Measurements from ENCODE around the gene SLC37A4. TPM values are rescaled to one million over a fixed set of nuclear protein-coding genes. Genes with fewer than 3 reads are reported as not detected.
A peak's percentile ranks its signal among the peaks of the same experiment; 100 is the strongest.
"Not testable (repeated sequence)": the region's sequence is repeated elsewhere in the genome, so short reads cannot be mapped to it uniquely, and the experiment has no call there.

The SLC37A4 gene
- total RNA-seq, 1 donor from 2014 or later, result 21.2 TPM

DNA sequence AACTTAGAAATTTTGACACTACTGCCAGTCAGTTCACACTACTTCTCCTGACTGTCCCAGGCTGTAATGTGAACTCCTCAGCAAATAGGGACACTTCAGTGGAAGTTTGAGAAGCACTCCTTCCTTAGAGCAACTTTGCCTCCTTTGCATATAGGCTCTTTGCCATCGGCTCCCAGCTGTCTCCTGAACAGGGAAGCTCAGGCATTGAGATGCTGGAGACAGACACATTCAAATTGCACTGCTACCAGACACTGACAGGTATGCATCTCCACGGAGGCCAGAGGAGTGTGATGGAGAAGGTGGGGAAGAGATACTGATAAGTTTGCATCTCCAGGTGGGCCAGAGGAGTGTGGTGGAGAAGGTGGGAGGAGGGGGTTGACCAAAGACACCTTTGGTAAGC, 10.7 kb downstream of the SLC37A4 start:
- Histone ChIP-seq H3K4me3 (peak overlapping the region; percentile 78 to 89), H3K36me3 (peaks cover 21 to 54% of the 10 kb centered on the region in 2 donors), H3K9me3 (no peaks in the 10 kb centered on the region), H3K27ac (peak overlapping the region in 1 of 2 donors; percentile 96), H3K4me1 (peaks cover 7 to 32% of the 10 kb centered on the region in 2 donors), H3K27me3 (no peaks in the 10 kb centered on the region)
- TF ChIP-seq CTCF (IDR thresholded peaks at IDR 0.05), result no peak
- no peak for DNase-seq (ENCODE audit: low spot score in 2 of 2)
- intact Hi-C loops (cut with DNase I), result no loop called here

GRCh38 chr11:119018074-119018938, 12.4 kb downstream of the SLC37A4 start, which contains the start of the genes RPS25 and TRAPPC4:
TSS of gene RPS25 (minus strand) at chr11:119018343. CDS start at chr11:119018284, 59 bp downstream.
TSS of gene TRAPPC4 (plus strand) at chr11:119018766. CDS start at chr11:119018796, 30 bp downstream.
- Histone ChIP-seq H3K27ac (peak within 1 kb of the TSS; percentile 83 to 96), H3K4me3 (peak within 1 kb of the TSS; percentile 78 to 89), H3K9me3 (no peaks in the 10 kb centered on the region), H3K4me1 (peaks cover 7 to 32% of the 10 kb centered on the region in 2 donors), H3K27me3 (no peaks in the 10 kb centered on the region), H3K36me3 (peaks cover 32 to 54% of the 10 kb centered on the region in 2 donors)
- intact Hi-C loops (cut with DNase I), result loop anchor here (1.0 kb wide), 3 partner anchors 12 to 39 kb away; partner anchors contain the start of genes CENATAC, HYOU1 and SLC37A4
- TF ChIP-seq CTCF (IDR thresholded peaks at IDR 0.05), result peak in 1 of 3 experiments; percentile 15
- DNase-seq (ENCODE audit: low spot score in 2 of 2), result peak; percentile 87 to 97

DNA sequence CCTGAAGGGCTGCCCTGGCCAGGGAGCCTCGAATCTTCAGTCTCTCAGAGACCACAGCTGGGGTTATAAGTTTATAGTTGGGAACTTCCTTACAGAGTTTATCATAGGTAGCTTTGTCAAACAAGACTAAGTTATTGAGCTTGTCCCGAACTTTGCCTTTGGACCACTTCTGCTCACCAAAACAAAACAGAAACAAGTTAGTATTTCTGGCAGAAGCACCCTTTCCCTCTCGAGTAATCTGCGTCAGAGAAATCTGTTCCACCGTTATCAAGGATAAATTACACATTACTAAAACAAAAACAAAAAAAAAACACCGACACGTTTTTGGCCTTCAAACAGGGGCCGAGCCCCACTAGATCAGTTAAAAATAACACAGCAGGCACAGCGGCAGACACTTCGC, 13.3 kb downstream of the SLC37A4 start:
- intact Hi-C loops (cut with DNase I); H3K27me3 ChIP-seq; DNase-seq (ENCODE audit: low spot score in 2 of 2); H3K9me3 ChIP-seq: not testable (repeated sequence)
- H3K4me3 ChIP-seq, result peak overlapping the region; percentile 78 to 89
- peaks cover 28 to 54% of the 10 kb centered on the region in 2 donors for H3K36me3 ChIP-seq
- peak overlapping the region; percentile 83 to 96 for H3K27ac ChIP-seq
- H3K4me1 ChIP-seq, result peaks cover 7 to 32% of the 10 kb centered on the region in 2 donors

GRCh38 chr11:119016216-119017009, 14.3 kb downstream of the SLC37A4 start:
- H3K4me3 ChIP-seq, result peak overlapping the region; percentile 78 to 89
- H3K36me3 ChIP-seq, result peaks cover 34 to 54% of the 10 kb centered on the region in 2 donors
- H3K4me1 ChIP-seq, result peaks cover 7 to 28% of the 10 kb centered on the region in 2 donors

GRCh38 chr11:119015054-119015611, 15.5 kb downstream of the SLC37A4 start:
- peaks cover 47 to 63% of the 10 kb centered on the region in 2 donors for H3K36me3 ChIP-seq
- intact Hi-C loops (cut with DNase I), result no loop called here

More at GRCh38 chr11:119016216-119017009, 14.3 kb downstream of the SLC37A4 start:
- Histone ChIP-seq H3K27me3 (no peaks in the 10 kb centered on the region), H3K9me3 (no peaks in the 10 kb centered on the region), H3K27ac (peak overlapping the region in 1 of 2 donors; percentile 29)
- TF ChIP-seq CTCF (IDR thresholded peaks at IDR 0.05), result no peak
- intact Hi-C loops (cut with DNase I), result no loop called here
- DNase-seq (ENCODE audit: low spot score in 2 of 2), result no peak

More at GRCh38 chr11:119015054-119015611, 15.5 kb downstream of the SLC37A4 start:
- Histone ChIP-seq H3K4me1 (peaks cover 7 to 24% of the 10 kb centered on the region in 2 donors), H3K27ac (no peak overlapping the region), H3K27me3 (no peaks in the 10 kb centered on the region), H3K9me3 (no peaks in the 10 kb centered on the region), H3K4me3 (no peak overlapping the region)
- no peak for TF ChIP-seq CTCF (IDR thresholded peaks at IDR 0.05)
- no peak for DNase-seq (ENCODE audit: low spot score in 2 of 2)
